ENCODE data around the gene UST.

The UST gene

DNA sequence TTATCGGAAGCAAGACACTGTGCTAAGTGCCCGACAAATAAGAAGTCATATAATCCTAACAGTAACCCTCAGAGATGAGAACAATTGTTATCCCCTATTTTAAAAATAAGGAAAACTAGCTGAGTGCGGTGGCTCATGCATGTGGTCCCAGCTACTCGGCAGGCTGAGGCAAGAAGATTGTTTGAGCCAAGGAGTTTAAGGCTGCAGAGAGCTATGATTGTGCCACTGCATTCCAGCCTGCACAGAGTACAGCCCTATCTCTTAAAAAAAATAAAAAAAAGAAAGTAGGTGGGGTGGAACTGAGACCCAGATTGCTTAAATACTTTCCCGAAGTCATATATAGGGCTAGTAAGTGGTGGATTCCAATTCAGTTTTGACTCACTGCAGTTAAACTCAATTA, 84.7 kb downstream of the UST start:
- no peaks in the 10 kb centered on the region for H3K9me2 ChIP-seq (replicated peaks; ENCODE audit: control insufficient read depth, low read length)
- no peaks in the 10 kb centered on the region for H3K4me1 ChIP-seq (ENCODE audit: control insufficient read depth, low read length)
- H3K27ac ChIP-seq (ENCODE audit: low read depth, low read length), result no peak overlapping the region
- H3K4me3 ChIP-seq (ENCODE audit: low read length), result no peak overlapping the region
- H3K9me3 ChIP-seq (ENCODE audit: control insufficient read depth, insufficient read depth, low read length), result no peaks in the 10 kb centered on the region
- no peaks in the 10 kb centered on the region for H4K20me1 ChIP-seq (ENCODE audit: control insufficient read depth, insufficient read depth, low read depth, low read length)
- H3K27me3 ChIP-seq (ENCODE audit: control insufficient read depth, low read length), result peaks cover 3% of the 10 kb centered on the region; the same call in 1 of the 2 replicates
- TF ChIP-seq EZH2phosphoT487 (IDR thresholded peaks at IDR 0.05; ENCODE audit: borderline replicate concordance, low read length), result no peak
- TF ChIP-seq, protein P1, sequence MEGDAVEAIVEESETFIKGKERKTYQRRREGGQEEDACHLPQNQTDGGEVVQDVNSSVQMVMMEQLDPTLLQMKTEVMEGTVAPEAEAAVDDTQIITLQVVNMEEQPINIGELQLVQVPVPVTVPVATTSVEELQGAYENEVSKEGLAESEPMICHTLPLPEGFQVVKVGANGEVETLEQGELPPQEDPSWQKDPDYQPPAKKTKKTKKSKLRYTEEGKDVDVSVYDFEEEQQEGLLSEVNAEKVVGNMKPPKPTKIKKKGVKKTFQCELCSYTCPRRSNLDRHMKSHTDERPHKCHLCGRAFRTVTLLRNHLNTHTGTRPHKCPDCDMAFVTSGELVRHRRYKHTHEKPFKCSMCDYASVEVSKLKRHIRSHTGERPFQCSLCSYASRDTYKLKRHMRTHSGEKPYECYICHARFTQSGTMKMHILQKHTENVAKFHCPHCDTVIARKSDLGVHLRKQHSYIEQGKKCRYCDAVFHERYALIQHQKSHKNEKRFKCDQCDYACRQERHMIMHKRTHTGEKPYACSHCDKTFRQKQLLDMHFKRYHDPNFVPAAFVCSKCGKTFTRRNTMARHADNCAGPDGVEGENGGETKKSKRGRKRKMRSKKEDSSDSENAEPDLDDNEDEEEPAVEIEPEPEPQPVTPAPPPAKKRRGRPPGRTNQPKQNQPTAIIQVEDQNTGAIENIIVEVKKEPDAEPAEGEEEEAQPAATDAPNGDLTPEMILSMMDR (IDR thresholded peaks at IDR 0.05; ENCODE audit: low read depth, low read length, poor library complexity, severe bottlenecking), result no peak
- no peak overlapping the region for H3K4me2 ChIP-seq (ENCODE audit: low read length)
- no peaks in the 10 kb centered on the region for H3F3A ChIP-seq (ENCODE audit: control insufficient read depth, insufficient read depth)
- no peaks in the 10 kb centered on the region for H3K79me2 ChIP-seq (ENCODE audit: control insufficient read depth, low read length)
- H3K36me3 ChIP-seq (ENCODE audit: control insufficient read depth, low read length), result no peaks in the 10 kb centered on the region

GRCh38 chr6:148835920-148836441, 89.2 kb downstream of the UST start:
- H3K4me3 ChIP-seq (ENCODE audit: low read length), result no peak overlapping the region

DNA sequence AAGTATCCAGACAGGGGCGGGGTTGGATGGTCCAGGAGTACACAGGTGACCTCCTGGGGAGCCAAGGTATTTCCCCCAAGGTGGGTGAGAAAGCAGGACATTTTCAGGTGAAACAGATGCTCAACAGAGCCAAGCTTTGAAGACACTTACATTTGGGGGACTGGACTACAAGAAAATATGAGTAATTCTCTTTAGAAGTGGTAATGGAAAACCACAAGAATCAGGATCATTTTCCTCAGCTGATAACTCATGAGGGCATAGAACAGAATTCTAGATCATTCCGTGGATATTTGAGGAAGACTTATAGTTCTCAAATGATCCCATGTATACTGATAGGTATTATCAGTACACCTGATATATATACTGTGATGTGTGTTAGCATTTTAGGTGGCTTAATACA, 89.9 kb downstream of the UST start:
- H3K9me3 ChIP-seq (ENCODE audit: control insufficient read depth, insufficient read depth, low read length), result no peaks in the 10 kb centered on the region
- H3F3A ChIP-seq (ENCODE audit: control insufficient read depth, insufficient read depth), result no peaks in the 10 kb centered on the region
- no peaks in the 10 kb centered on the region for H3K36me3 ChIP-seq (ENCODE audit: control insufficient read depth, low read length)
- H3K27ac ChIP-seq (ENCODE audit: low read depth, low read length), result no peak overlapping the region
- H3K27me3 ChIP-seq (ENCODE audit: control insufficient read depth, low read length), result peaks cover 4% of the 10 kb centered on the region; the same call in 1 of the 2 replicates
- no peak overlapping the region for H3K4me3 ChIP-seq (ENCODE audit: low read length)
- no peaks in the 10 kb centered on the region for H4K20me1 ChIP-seq (ENCODE audit: control insufficient read depth, insufficient read depth, low read depth, low read length)
- no peaks in the 10 kb centered on the region for H3K4me1 ChIP-seq (ENCODE audit: control insufficient read depth, low read length)
- TF ChIP-seq, protein P1 (IDR thresholded peaks at IDR 0.05; ENCODE audit: low read depth, low read length, poor library complexity, severe bottlenecking), result no peak
- no peak for TF ChIP-seq EZH2phosphoT487 (IDR thresholded peaks at IDR 0.05; ENCODE audit: borderline replicate concordance, low read length)
- no peak overlapping the region for H3K4me2 ChIP-seq (ENCODE audit: low read length)
- H3K9me2 ChIP-seq (replicated peaks; ENCODE audit: control insufficient read depth, low read length), result no peaks in the 10 kb centered on the region
- H3K79me2 ChIP-seq (ENCODE audit: control insufficient read depth, low read length), result no peaks in the 10 kb centered on the region

More at GRCh38 chr6:148835920-148836441, 89.2 kb downstream of the UST start:
- no peaks in the 10 kb centered on the region for H3K79me2 ChIP-seq (ENCODE audit: control insufficient read depth, low read length)
- no peak overlapping the region for H3K27ac ChIP-seq (ENCODE audit: low read depth, low read length)
- no peak overlapping the region for H3K4me2 ChIP-seq (ENCODE audit: low read length)
- no peaks in the 10 kb centered on the region for H3K4me1 ChIP-seq (ENCODE audit: control insufficient read depth, low read length)
- H3F3A ChIP-seq (ENCODE audit: control insufficient read depth, insufficient read depth), result no peaks in the 10 kb centered on the region
- H3K9me3 ChIP-seq (ENCODE audit: control insufficient read depth, insufficient read depth, low read length), result no peaks in the 10 kb centered on the region
- H4K20me1 ChIP-seq (ENCODE audit: control insufficient read depth, insufficient read depth, low read depth, low read length), result no peaks in the 10 kb centered on the region
- no peak for TF ChIP-seq EZH2phosphoT487 (IDR thresholded peaks at IDR 0.05; ENCODE audit: borderline replicate concordance, low read length)
- TF ChIP-seq, protein P1 (IDR thresholded peaks at IDR 0.05; ENCODE audit: low read depth, low read length, poor library complexity, severe bottlenecking), result no peak
- H3K27me3 ChIP-seq (ENCODE audit: control insufficient read depth, low read length), result peaks cover 4% of the 10 kb centered on the region; the same call in 1 of the 2 replicates
- H3K9me2 ChIP-seq (replicated peaks; ENCODE audit: control insufficient read depth, low read length), result no peaks in the 10 kb centered on the region
- H3K36me3 ChIP-seq (ENCODE audit: control insufficient read depth, low read length), result no peaks in the 10 kb centered on the region
